ENCODE data around the gene MPP2. TPM values are rescaled to one million over a fixed set of nuclear protein-coding genes. Genes with fewer than 3 reads are reported as not detected.
"Not testable (repeated sequence)": the region's sequence is repeated elsewhere in the genome, so short reads cannot be mapped to it uniquely, and the experiment has no call there.

MPP2 gene
- total and polyA plus RNA-seq, 9 of the 15 experiments (the other 6 are each of a cell fraction or from before 2014, with no cell fraction given) = 0.04 to 1.0 (median 0.24) TPM

GRCh38 chr17:43869031-43869430, 38.3 kb downstream of the MPP2 start:
- FAIRE-seq; H3K4me1 ChIP-seq (replicated peaks in 1 of 2; ENCODE audit: control insufficient read depth in 2 of 2, insufficient read depth in 2 of 2, low read length in 2 of 2); H3K9me1 ChIP-seq (ENCODE audit: control insufficient read depth, insufficient read depth, low read length); intact Hi-C loops (cut with micrococcal nuclease); POLR2A ChIA-PET; H3K36me3 ChIP-seq (ENCODE audit: control insufficient read depth, insufficient read depth, low read length); CTCF ChIA-PET (ENCODE audit: low intra/inter-chr PET ratio); H3K4me2 ChIP-seq (ENCODE audit: insufficient read depth, low read length); H3K27ac ChIP-seq (ENCODE audit: extremely low read depth, low read depth, low read length); ATAC-seq; H2AFZ ChIP-seq (ENCODE audit: low read depth, low read length); H3K9ac ChIP-seq (ENCODE audit: insufficient read depth in 1 of 2, low read depth in 2 of 2, low read length in 2 of 2); H3K79me2 ChIP-seq (ENCODE audit: control insufficient read depth, insufficient read depth, low read length); H3K4me3 ChIP-seq; H3K9me3 ChIP-seq (replicated peaks; ENCODE audit: control insufficient read depth, insufficient read depth, low read depth, low read length); BruUV-seq (replicated peaks); in situ Hi-C loops (cut with MboI); DNase-seq (ENCODE audit: extremely low read depth in 1 of 4, low spot score in 3 of 4); H4K20me1 ChIP-seq (replicated peaks; ENCODE audit: control insufficient read depth, insufficient read depth, low read length): not testable (repeated sequence)
- TF ChIP-seq C11orf30 (IDR thresholded peaks at IDR 0.05; ENCODE audit: low read depth) (peak; percentile 55; the same call in 1 of the 2 replicates), ZNF316 (IDR thresholded peaks at IDR 0.05) (peak; percentile 78), MAFG (tag; conservative IDR thresholded peaks at IDR 0.05) (peak; percentile 66)
- H3K27me3 ChIP-seq (ENCODE audit: control insufficient read depth in 2 of 2, insufficient read depth in 2 of 2, low read length in 2 of 2) = peaks cover 30 to 34% of the 10 kb centered on the region in 2 experiments
- WGBS (ENCODE audit: insufficient coverage, low coverage, missing lambda C conversion rate) = 3% methylated on average over 5 of the region's 6 CpGs

GRCh38 chr17:43868226-43868994, 38.9 kb downstream of the MPP2 start:
- H3K4me1 ChIP-seq (replicated peaks in 1 of 2; ENCODE audit: control insufficient read depth in 2 of 2, insufficient read depth in 2 of 2, low read length in 2 of 2) = no peaks in the 10 kb centered on the region; a peak in 2 of 5 replicates
- intact Hi-C loops (cut with micrococcal nuclease) (no loop called here), in situ Hi-C loops (cut with MboI) (no loop called here)
- H3K79me2 ChIP-seq (ENCODE audit: control insufficient read depth, insufficient read depth, low read length) = no peaks in the 10 kb centered on the region
- BruUV-seq (replicated peaks) = no TSS peak
- FAIRE-seq (no peak), DNase-seq (ENCODE audit: extremely low read depth in 1 of 4, low spot score in 3 of 4) (no peak), ATAC-seq (no peak)
- H4K20me1 ChIP-seq (replicated peaks; ENCODE audit: control insufficient read depth, insufficient read depth, low read length) = no peaks in the 10 kb centered on the region
- CTCF ChIA-PET (ENCODE audit: low intra/inter-chr PET ratio) = no interaction called here
- 5% methylated on average over 10 of the region's 10 CpGs for WGBS (ENCODE audit: insufficient coverage, low coverage, missing lambda C conversion rate)
- peak overlapping the region; percentile 47; the same call in 1 of the 2 replicates for H2AFZ ChIP-seq (ENCODE audit: low read depth, low read length)
- H3K4me3 ChIP-seq = no peak overlapping the region
- H3K27ac ChIP-seq (ENCODE audit: extremely low read depth, low read depth, low read length) = no peak overlapping the region
- H3K9me1 ChIP-seq (ENCODE audit: control insufficient read depth, insufficient read depth, low read length) = no peaks in the 10 kb centered on the region
- TF ChIP-seq CBFA2T2 (conservative IDR thresholded peaks at IDR 0.05) (no peak), TAF7 (tag; IDR thresholded peaks at IDR 0.05) (no peak), SPI1 (IDR thresholded peaks at IDR 0.05; ENCODE audit: borderline replicate concordance, low read depth, low read length) (peak; percentile 66; the same call in 1 of the 2 replicates), ELF4 (CRISPR knock-in tag; IDR thresholded peaks at IDR 0.05) (no peak), ZNF445 (CRISPR knock-in tag; IDR thresholded peaks at IDR 0.05; ENCODE audit: low read depth) (no peak), BDP1 (IDR thresholded peaks at IDR 0.05; ENCODE audit: insufficient read depth, insufficient read length) (no peak)
- H3K27me3 ChIP-seq (ENCODE audit: control insufficient read depth in 2 of 2, insufficient read depth in 2 of 2, low read length in 2 of 2) = peaks cover 32 to 38% of the 10 kb centered on the region in 2 experiments
- no peak overlapping the region for H3K4me2 ChIP-seq (ENCODE audit: insufficient read depth, low read length)
- no peak overlapping the region for H3K9ac ChIP-seq (ENCODE audit: insufficient read depth in 1 of 2, low read depth in 2 of 2, low read length in 2 of 2)
- POLR2A ChIA-PET = no interaction called here
- no peaks in the 10 kb centered on the region for H3K36me3 ChIP-seq (ENCODE audit: control insufficient read depth, insufficient read depth, low read length)
- H3K9me3 ChIP-seq (replicated peaks; ENCODE audit: control insufficient read depth, insufficient read depth, low read depth, low read length) = no peaks in the 10 kb centered on the region

Data from K562 (cell line).